DND-41 (cell line): ENCODE results near the gene PPP4R3A.

ENCODE experiments used
- ATAC-seq: fragments of 200-7000 bp; cut with Tn5 transposase; 3 replicates; pipeline ENCODE4 v1.9.1; 2021; ENCODE audit warnings: low read depth; ENCODE audit not compliant: insufficient read depth
- DNase-seq: peaks from one replicate; pipeline ENCODE4 v3.0.0-alpha.2; 2020
- H2AFZ ChIP-seq: 2 replicates; pipeline ENCODE4 v1.6.0; 2012; ENCODE audit warnings: low read depth, low read length
- H3K27ac ChIP-seq: 2 replicates; pipeline ENCODE4 v1.5.1; 2012; ENCODE audit warnings: low read length, inconsistent platforms
- H3K27me3 ChIP-seq: fragments of 200-600 bp; sonication (generic); 2 replicates; pipeline ENCODE4 v1.6.0; 2012; ENCODE audit warnings: low read length, mild to moderate bottlenecking, inconsistent platforms; ENCODE audit not compliant: insufficient read depth, poor library complexity
- H3K36me3 ChIP-seq: 2 replicates; pipeline ENCODE4 v1.5.1; 2012; ENCODE audit warnings: low read length, inconsistent platforms; ENCODE audit not compliant: insufficient read depth
- H3K4me1 ChIP-seq: 2 replicates; pipeline ENCODE4 v1.5.1; 2012; ENCODE audit warnings: mild to moderate bottlenecking, low read length; ENCODE audit not compliant: insufficient read depth
- H3K4me2 ChIP-seq: 2 replicates; pipeline ENCODE4 v1.6.0; 2012; ENCODE audit warnings: mild to moderate bottlenecking, moderate library complexity, low read length, inconsistent platforms; ENCODE audit not compliant: insufficient read depth
- H3K4me3 ChIP-seq, 2 experiments: fragments of 200-600 bp in 1 of 2; shearing (Covaris generic) in 1 of 2; 2 replicates each; pipeline ENCODE4 v1.5.1; 2012 to 2016; ENCODE audit warnings: inconsistent platforms in 2 of 2, low read length in 2 of 2, mild to moderate bottlenecking in 2 of 2, low read depth in 1 of 2, moderate library complexity in 1 of 2
- H3K79me2 ChIP-seq: 2 replicates; pipeline ENCODE4 v1.6.0; 2012; ENCODE audit warnings: low read length, inconsistent platforms; ENCODE audit not compliant: insufficient read depth
- H3K9ac ChIP-seq: 2 replicates; pipeline ENCODE4 v1.6.0; 2012; ENCODE audit warnings: low read depth, mild to moderate bottlenecking, inconsistent platforms, low read length, moderate library complexity
- H3K9me3 ChIP-seq: 2 replicates; pipeline ENCODE4 v1.5.1; 2012; ENCODE audit warnings: low read length, moderate library complexity, mild to moderate bottlenecking, inconsistent platforms; ENCODE audit not compliant: insufficient read depth, severe bottlenecking
- H4K20me1 ChIP-seq: 2 replicates; pipeline ENCODE4 v1.6.0; 2012; ENCODE audit warnings: low read length; ENCODE audit not compliant: insufficient read depth
- CTCF ChIP-seq: IDR thresholded peaks from 2 replicates; pipeline ENCODE4 v1.5.1; 2012; ENCODE audit warnings: borderline replicate concordance, low read length, moderate library complexity, mild to moderate bottlenecking; ENCODE audit not compliant: poor library complexity, severe bottlenecking; ENCODE audit errors: extremely low read depth
- EZH2 ChIP-seq: IDR thresholded peaks from 3 replicates; pipeline ENCODE4 v1.6.1; 2012; ENCODE audit warnings: borderline replicate concordance, low read depth, mild to moderate bottlenecking, moderate library complexity, low read length, inconsistent platforms; ENCODE audit not compliant: severe bottlenecking

Gene PPP4R3A

DNA sequence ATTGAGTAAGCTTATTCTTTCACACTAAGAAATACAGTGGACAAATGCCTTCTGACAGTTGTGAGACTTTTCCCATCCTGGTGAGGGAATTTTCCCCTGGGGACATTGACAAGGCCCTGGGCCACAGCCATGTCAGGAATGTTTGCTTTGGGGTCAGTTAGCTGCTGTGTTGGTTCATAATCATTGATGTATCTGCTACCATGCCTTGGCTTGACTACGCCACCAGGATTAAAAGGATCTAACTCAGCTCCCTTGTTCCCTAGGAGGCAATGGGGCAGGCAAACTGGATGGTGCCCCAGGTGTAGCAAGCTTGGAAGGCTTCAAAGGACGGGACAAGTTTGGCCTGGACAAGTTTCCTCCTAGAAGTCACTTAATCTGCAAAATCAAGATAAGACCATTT is 89.4 kb downstream of the PPP4R3A start:
- H3K4me1 ChIP-seq: peaks cover 31% of the 10 kb centered on the region
- H3K9me3 ChIP-seq: no peaks in the 10 kb centered on the region
- H3K27ac ChIP-seq: no peak overlapping the region
- TF ChIP-seq EZH2 (no peak), CTCF (no peak)
- H3K27me3 ChIP-seq: no peaks in the 10 kb centered on the region
- DNase-seq (no peak), ATAC-seq (no peak)
- H3K36me3 ChIP-seq: no peaks in the 10 kb centered on the region; the same call in 1 of the 2 replicates
- H3K9ac ChIP-seq: no peak overlapping the region
- H3K4me3 ChIP-seq: no peak overlapping the region
- H2AFZ ChIP-seq: no peak overlapping the region
- no peak overlapping the region for H3K4me2 ChIP-seq
- peaks cover 14% of the 10 kb centered on the region for H3K79me2 ChIP-seq
- H4K20me1 ChIP-seq: peaks cover 2% of the 10 kb centered on the region; the same call in 1 of the 2 replicates

- Histone ChIP-seq H3K36me3 (peaks cover 8% of the 10 kb centered on the region), H3K27me3 (no peaks in the 10 kb centered on the region), H3K4me1 (peaks cover 43% of the 10 kb centered on the region), H3K9ac (peak overlapping the region; percentile 94; the same call in 1 of the 2 replicates), H4K20me1 (peaks cover 8% of the 10 kb centered on the region), H3K9me3 (no peaks in the 10 kb centered on the region), H2AFZ (peak overlapping the region; percentile 70; the same call in 1 of the 2 replicates), H3K4me2 (peak overlapping the region; percentile 96), H3K79me2 (peaks cover 26% of the 10 kb centered on the region), H3K27ac (no peak overlapping the region), H3K4me3 (peak overlapping the region in 1 of 2 experiments; percentile 95; a peak in 1 of 4 replicates)
- no peak for DNase-seq
- no peak for ATAC-seq
- TF ChIP-seq CTCF (no peak), EZH2 (no peak)
Observed at GRCh38 chr14:91419451-91419850, 90.7 kb downstream of the PPP4R3A start.

- H3K9ac ChIP-seq: peak overlapping the region; percentile 94
- peaks cover 13% of the 10 kb centered on the region for H3K36me3 ChIP-seq
- H3K79me2 ChIP-seq: peaks cover 30% of the 10 kb centered on the region
- no peak for TF ChIP-seq EZH2
- TF ChIP-seq CTCF: no peak
- peak overlapping the region; percentile 96 for H3K4me2 ChIP-seq
- no peaks in the 10 kb centered on the region for H3K9me3 ChIP-seq
- H3K4me1 ChIP-seq: peaks cover 47% of the 10 kb centered on the region
- no peaks in the 10 kb centered on the region for H3K27me3 ChIP-seq
- peak overlapping the region; percentile 70 for H2AFZ ChIP-seq
- DNase-seq (no peak), ATAC-seq (peak; percentile 43)
- H3K4me3 ChIP-seq: peak overlapping the region in 1 of 2 experiments; percentile 95; a peak in 2 of 4 replicates
- H4K20me1 ChIP-seq: peaks cover 12% of the 10 kb centered on the region
- 0 out of 2 replicates have a peak overlapping the region, but pooled peaks have one; percentile 24 for H3K27ac ChIP-seq
Observed at GRCh38 chr14:91419044-91419397, 91.1 kb downstream of the PPP4R3A start.
